Epithelial cell of proximal tubule (primary cell): ENCODE data around the gene GP1BA. TPM values are rescaled to one million over a fixed set of nuclear protein-coding genes. Genes with fewer than 3 reads are reported as not detected.

Experiments used
- DNase-seq: peaks from one replicate; pipeline ENCODE4 v3.0.0-alpha.2; 2011; ENCODE audit warnings: low read depth
- H3K4me3 ChIP-seq: 2 replicates; pipeline ENCODE4 v1.5.1; 2011; ENCODE audit warnings: low read depth, mild to moderate bottlenecking, low read length
- CTCF ChIP-seq: conservative IDR thresholded peaks from 2 replicates; pipeline ENCODE4 v1.5.1; 2012; ENCODE audit warnings: low read depth, mild to moderate bottlenecking, low read length
- total RNA-seq: library from RNA; depleted of rRNA; stranded (reverse); fragments of >200 nt; gene quantifications from 2 replicates; pipeline ENCODE4 v1.2.3, GENCODE V29; 2015

The GP1BA gene
- total RNA-seq, 1 donor from 2014 or later: not detected

GRCh38 chr17:4945176-4945943 lies 13.3 kb downstream of the GP1BA start:
- no peak for TF ChIP-seq CTCF
- no peak for DNase-seq
- H3K4me3 ChIP-seq: peak overlapping the region; percentile 96

GRCh38 chr17:4945944-4946280 lies 13.8 kb downstream of the GP1BA start:
- peak overlapping the region; percentile 96 for H3K4me3 ChIP-seq
- no peak for TF ChIP-seq CTCF
- no peak for DNase-seq

GRCh38 chr17:4946312-4946976 lies 14.4 kb downstream of the GP1BA start:
- peak overlapping the region; percentile 96 for H3K4me3 ChIP-seq
- TF ChIP-seq CTCF: no peak
- no peak for DNase-seq

GRCh38 chr17:4947010-4947410 lies 14.9 kb downstream of the GP1BA start:
- no peak for TF ChIP-seq CTCF
- peak overlapping the region; percentile 96 for H3K4me3 ChIP-seq
- no peak for DNase-seq

- DNase-seq: no peak
- no peak for TF ChIP-seq CTCF
- H3K4me3 ChIP-seq: peak overlapping the region; percentile 96
These were observed 15.5 kb downstream of the GP1BA start for GRCh38 chr17:4947411-4948165.

- peak within 1 kb of the TSS; percentile 96 for H3K4me3 ChIP-seq
- no peak for TF ChIP-seq CTCF
- peak; percentile 48 for DNase-seq
These were observed 16.3 kb downstream of the GP1BA start, which contains the start of gene PFN1 for GRCh38 chr17:4948166-4948930. Gene PFN1 (minus strand): TSS chr17:4948530. CDS start chr17:4948394, 136 bp downstream.
